ENCODE results near the gene RTL10. TPM values are rescaled to one million over a fixed set of nuclear protein-coding genes. Genes with fewer than 3 reads are reported as not detected.
A peak's percentile ranks its signal among the peaks of the same experiment; 100 is the strongest.

Gene RTL10
- total RNA-seq, 1 experiment from 2014 or later: 26.7 TPM

DNA sequence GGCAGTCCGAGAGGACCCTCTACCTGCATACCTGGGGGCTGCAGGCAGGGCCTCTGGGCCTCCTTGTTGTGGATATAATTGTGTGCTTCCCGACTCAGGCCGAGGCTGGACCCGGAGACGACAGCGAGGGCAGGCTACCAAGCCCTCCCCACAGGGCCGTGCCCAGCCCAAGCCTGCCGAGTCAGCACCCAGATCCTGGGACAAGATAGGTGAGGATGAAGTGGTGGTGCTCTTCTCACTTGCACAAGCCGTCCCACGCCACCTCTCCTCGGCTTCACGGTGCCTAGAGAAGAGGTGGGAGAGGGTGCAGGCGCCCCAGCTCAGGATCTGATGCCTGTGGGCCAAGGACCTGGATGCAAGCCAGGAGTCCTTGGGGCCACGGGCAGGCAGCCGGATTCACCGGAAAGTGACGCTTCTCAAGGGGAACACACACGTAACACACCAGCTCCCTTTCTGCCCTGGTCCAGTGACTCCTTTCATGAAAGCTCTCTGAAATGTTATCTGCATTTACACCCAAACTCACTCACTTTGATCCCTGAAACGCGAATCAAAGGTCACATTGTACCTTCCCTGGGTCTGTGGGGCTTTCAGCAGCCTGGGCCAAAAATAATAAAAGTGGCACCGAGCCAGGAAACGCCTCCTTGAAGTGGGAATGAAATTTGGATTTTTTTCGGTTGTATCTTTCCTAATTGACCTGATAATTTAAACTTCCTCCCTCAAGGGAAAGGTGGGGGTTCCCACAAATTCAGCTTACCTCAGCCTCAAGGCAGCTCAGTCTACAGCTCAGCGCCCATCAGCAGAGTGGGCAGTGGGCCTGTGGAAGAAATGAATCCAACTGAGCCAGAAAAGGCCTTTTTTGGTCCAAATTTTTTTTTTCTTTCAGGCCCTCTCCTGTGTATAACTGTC lies 1.1 kb upstream of the RTL10 start:
- no peaks in the 10 kb centered on the region for H3K27me3 ChIP-seq (ENCODE audit: control insufficient read depth, insufficient read depth, low read length)
- DNase-seq (ENCODE audit: low read depth, low spot score): no peak
- TF ChIP-seq CTCF (IDR thresholded peaks at IDR 0.05) (no peak), REST (IDR thresholded peaks at IDR 0.05; ENCODE audit: insufficient read depth in 1 of 2, low read depth in 2 of 2, low read length in 1 of 2) (no peak), TCF7L2 (IDR thresholded peaks at IDR 0.05; ENCODE audit: low read depth, low read length) (no peak; the same call in 1 of the 2 replicates), SIN3A (IDR thresholded peaks at IDR 0.05; ENCODE audit: borderline replicate concordance, insufficient read depth, low read depth, low read length) (no peak), POLR2AphosphoS5 (IDR thresholded peaks at IDR 0.05; ENCODE audit: low read depth, low read length) (no peak)
- CTCF ChIA-PET: no interaction called here
- peak overlapping the region; percentile 88 for H3K27ac ChIP-seq (ENCODE audit: low read length)
- intact Hi-C loops (cut with micrococcal nuclease; ENCODE audit: unreplicated experiment): no loop called here
- in situ Hi-C loops (cut with HindIII; ENCODE audit: low pct_unique_long_range_greater_than_20kb, low sequenced_read_pairs): no loop called here
- POLR2A ChIA-PET: interaction anchor here (0.6 kb wide), 1 partner anchor 65 kb away, joined by 4 read pairs; no protein-coding TSS in a partner anchor
- H3K9me3 ChIP-seq (ENCODE audit: control insufficient read depth, insufficient read depth, low read depth, low read length): no peaks in the 10 kb centered on the region
- H3K4me1 ChIP-seq (ENCODE audit: control insufficient read depth, insufficient read depth, low read length): peaks cover 30% of the 10 kb centered on the region
- TSS peak; percentile 73 for BruUV-seq (replicated peaks)
- peak overlapping the region; percentile 74 to 86 for H3K4me3 ChIP-seq (ENCODE audit: low read depth in 2 of 2, low read length in 2 of 2)
- ATAC-seq: peak; percentile 44
- H3K36me3 ChIP-seq (ENCODE audit: control insufficient read depth, insufficient read depth, low read length): peaks cover 8% of the 10 kb centered on the region; the same call in 1 of the 2 replicates

GRCh38 chr22:19853879-19854777 lies 546 bp downstream of the RTL10 start:
- DNase-seq (ENCODE audit: low read depth, low spot score): no peak
- Histone ChIP-seq H3K27ac (ENCODE audit: low read length) (peak overlapping the region; percentile 88), H3K27me3 (ENCODE audit: control insufficient read depth, insufficient read depth, low read length) (no peaks in the 10 kb centered on the region), H3K4me3 (ENCODE audit: low read depth in 2 of 2, low read length in 2 of 2) (peak overlapping the region; percentile 74 to 86), H3K9me3 (ENCODE audit: control insufficient read depth, insufficient read depth, low read depth, low read length) (no peaks in the 10 kb centered on the region), H3K36me3 (ENCODE audit: control insufficient read depth, insufficient read depth, low read length) (peaks cover 11% of the 10 kb centered on the region; the same call in 1 of the 2 replicates), H3K4me1 (ENCODE audit: control insufficient read depth, insufficient read depth, low read length) (peaks cover 46% of the 10 kb centered on the region)
- in situ Hi-C loops (cut with HindIII; ENCODE audit: low pct_unique_long_range_greater_than_20kb, low sequenced_read_pairs) (no loop called here), intact Hi-C loops (cut with micrococcal nuclease; ENCODE audit: unreplicated experiment) (no loop called here)
- no peak for TF ChIP-seq REST (IDR thresholded peaks at IDR 0.05; ENCODE audit: insufficient read depth in 1 of 2, low read depth in 2 of 2, low read length in 1 of 2)
- no peak for TF ChIP-seq POLR2AphosphoS5 (IDR thresholded peaks at IDR 0.05; ENCODE audit: low read depth, low read length)
- no peak for TF ChIP-seq SIN3A (IDR thresholded peaks at IDR 0.05; ENCODE audit: borderline replicate concordance, insufficient read depth, low read depth, low read length)
- TF ChIP-seq CTCF (IDR thresholded peaks at IDR 0.05): no peak
- no peak for TF ChIP-seq TCF7L2 (IDR thresholded peaks at IDR 0.05; ENCODE audit: low read depth, low read length)
- ChIA-PET POLR2A (no interaction called here), CTCF (interaction anchor here (0.6 kb wide), 1 partner anchor 27 kb away, joined by 3 read pairs; no protein-coding TSS in a partner anchor)
- no TSS peak for BruUV-seq (replicated peaks)
- ATAC-seq: no peak
